ENCODE results near the gene ART5.

Gene ART5

DNA sequence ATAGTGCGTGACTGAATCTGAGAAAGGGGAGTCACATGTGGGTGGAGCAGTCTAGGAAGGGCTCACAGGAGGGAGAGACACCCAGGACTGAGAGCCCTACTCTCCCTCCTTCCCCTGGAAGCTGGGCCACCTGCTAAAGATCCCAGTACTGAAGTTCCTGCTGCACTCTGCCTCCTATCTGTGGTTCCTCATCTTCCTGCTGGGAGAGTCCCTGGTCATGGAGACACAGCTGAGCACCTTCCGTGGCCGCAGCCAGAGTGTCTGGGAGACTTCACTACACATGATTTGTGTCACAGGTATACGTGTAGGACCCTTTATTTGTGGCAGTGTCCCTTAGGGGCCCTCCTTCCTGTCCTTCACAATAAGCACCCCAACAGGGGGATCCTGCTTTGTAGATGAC lies 19.3 kb downstream of the ART5 start:
- no peak for DNase-seq (ENCODE audit: low read depth)
- TF ChIP-seq, protein P1, sequence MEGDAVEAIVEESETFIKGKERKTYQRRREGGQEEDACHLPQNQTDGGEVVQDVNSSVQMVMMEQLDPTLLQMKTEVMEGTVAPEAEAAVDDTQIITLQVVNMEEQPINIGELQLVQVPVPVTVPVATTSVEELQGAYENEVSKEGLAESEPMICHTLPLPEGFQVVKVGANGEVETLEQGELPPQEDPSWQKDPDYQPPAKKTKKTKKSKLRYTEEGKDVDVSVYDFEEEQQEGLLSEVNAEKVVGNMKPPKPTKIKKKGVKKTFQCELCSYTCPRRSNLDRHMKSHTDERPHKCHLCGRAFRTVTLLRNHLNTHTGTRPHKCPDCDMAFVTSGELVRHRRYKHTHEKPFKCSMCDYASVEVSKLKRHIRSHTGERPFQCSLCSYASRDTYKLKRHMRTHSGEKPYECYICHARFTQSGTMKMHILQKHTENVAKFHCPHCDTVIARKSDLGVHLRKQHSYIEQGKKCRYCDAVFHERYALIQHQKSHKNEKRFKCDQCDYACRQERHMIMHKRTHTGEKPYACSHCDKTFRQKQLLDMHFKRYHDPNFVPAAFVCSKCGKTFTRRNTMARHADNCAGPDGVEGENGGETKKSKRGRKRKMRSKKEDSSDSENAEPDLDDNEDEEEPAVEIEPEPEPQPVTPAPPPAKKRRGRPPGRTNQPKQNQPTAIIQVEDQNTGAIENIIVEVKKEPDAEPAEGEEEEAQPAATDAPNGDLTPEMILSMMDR (conservative IDR thresholded peaks at IDR 0.05; ENCODE audit: low read depth, low read length): no peak
- H3K4me3 ChIP-seq (ENCODE audit: low read depth, low read length): no peak overlapping the region

DNA sequence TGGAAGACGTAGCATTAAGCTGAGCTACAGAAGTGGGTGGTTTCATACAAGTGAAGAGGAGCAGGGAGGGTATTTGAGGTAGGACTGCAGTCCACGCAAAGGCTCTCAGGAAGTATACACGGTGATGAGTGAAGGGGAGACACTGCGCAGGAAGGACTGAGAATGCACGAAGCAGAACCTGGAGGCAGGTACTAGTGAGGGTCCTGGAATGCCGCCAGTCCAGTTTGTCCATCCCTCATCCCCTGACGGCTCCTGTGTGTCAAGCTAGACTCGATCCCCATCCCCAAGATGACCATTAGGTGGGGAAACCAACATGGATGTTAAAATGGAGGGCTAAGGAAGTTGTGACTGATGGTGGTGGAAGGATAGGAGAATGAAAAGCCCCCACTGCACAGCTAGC lies 23.8 kb downstream of the ART5 start:
- DNase-seq (ENCODE audit: low read depth): no peak
- no peak overlapping the region for H3K4me3 ChIP-seq (ENCODE audit: low read depth, low read length)
- TF ChIP-seq, protein P1 (conservative IDR thresholded peaks at IDR 0.05; ENCODE audit: low read depth, low read length): no peak

DNA sequence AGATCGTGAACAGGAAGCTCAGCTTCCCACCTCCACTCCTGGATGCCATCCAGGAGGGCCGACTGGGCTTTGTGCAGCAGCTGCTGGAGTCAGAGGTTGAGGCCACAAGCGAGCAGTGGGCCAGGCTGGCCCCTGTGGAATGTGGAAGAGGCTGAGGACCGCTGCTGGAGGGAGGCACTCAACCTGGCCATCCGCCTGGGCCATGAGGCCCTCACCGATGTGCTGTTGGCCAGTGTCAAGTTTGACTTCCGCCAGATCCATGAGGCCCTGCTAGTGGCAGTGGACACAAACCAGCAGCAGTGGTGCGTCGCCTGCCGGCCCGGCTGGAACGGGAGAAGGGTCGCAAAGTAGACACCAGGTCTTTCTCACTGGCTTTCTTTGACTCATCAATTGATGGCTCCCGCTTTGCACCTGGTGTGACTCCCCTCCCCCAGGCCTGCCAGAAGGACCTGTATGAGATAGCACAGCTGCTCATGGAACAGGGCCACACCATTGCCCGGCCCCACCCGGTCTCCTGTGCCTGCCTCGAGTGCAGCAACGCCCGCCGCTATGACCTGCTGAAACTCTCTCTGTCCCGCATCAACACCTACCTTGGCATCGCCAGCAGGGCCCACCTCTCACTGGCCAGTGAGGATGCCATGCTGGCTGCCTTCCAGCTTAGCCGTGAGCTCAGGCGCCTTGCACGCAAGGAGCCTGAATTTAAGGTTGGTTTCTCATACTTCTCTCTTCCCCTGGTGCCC lies 24.9 kb downstream of the ART5 start:
- TF ChIP-seq, protein P1 (conservative IDR thresholded peaks at IDR 0.05; ENCODE audit: low read depth, low read length): no peak

DNA sequence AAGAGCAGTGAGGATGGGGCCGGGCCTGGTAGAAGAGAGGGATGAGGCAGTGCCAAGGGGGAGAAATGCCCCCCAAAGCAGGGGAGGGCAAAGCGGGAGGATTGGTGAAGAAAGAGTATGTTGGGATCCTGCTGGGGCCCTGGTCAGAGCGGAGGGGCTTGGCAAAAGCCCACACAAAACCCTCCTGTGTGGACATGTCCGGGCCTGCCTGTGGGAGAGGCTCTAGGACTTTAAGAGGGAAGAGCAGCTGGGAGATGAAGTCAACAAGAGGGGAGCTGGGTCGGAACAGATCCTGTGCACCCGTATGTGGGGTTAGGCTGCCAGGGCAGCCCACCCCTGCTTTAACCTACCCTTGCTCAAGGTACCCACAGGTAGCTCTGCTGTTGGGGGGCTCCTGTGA lies 25.8 kb downstream of the ART5 start:
- H3K4me3 ChIP-seq (ENCODE audit: low read depth, low read length): no peak overlapping the region
- TF ChIP-seq, protein P1 (conservative IDR thresholded peaks at IDR 0.05; ENCODE audit: low read depth, low read length): no peak
- peak; percentile 22 for DNase-seq (ENCODE audit: low read depth)

More for the DNA sequence above, 24.9 kb downstream of the ART5 start:
- no peak overlapping the region for H3K4me3 ChIP-seq (ENCODE audit: low read depth, low read length)
- DNase-seq (ENCODE audit: low read depth): peak; percentile 66

DNA sequence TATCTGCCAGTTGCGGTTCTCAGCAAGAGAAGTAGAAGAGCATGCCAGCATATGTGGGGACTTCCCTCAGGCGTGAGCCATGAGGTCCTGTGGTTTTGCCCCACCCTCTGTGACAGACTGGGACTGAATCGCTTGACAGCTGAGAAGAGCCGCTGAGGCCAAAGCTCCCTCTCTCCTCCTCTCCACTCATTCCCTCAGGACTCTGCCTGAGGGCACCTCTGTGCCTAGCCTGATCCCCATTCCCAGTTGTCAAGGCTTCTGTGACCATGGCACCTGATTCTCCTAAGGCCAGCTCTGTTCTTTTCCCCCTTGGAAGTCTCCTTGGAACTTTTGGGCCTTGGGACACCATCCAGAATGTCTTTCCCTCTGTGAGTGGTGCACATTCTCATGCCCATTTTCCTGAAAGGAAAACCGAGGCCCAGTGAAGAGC lies 27.0 kb downstream of the ART5 start:
- H3K4me3 ChIP-seq (ENCODE audit: low read depth, low read length): no peak overlapping the region
- TF ChIP-seq, protein P1 (conservative IDR thresholded peaks at IDR 0.05; ENCODE audit: low read depth, low read length): no peak
- DNase-seq (ENCODE audit: low read depth): no peak

DNA sequence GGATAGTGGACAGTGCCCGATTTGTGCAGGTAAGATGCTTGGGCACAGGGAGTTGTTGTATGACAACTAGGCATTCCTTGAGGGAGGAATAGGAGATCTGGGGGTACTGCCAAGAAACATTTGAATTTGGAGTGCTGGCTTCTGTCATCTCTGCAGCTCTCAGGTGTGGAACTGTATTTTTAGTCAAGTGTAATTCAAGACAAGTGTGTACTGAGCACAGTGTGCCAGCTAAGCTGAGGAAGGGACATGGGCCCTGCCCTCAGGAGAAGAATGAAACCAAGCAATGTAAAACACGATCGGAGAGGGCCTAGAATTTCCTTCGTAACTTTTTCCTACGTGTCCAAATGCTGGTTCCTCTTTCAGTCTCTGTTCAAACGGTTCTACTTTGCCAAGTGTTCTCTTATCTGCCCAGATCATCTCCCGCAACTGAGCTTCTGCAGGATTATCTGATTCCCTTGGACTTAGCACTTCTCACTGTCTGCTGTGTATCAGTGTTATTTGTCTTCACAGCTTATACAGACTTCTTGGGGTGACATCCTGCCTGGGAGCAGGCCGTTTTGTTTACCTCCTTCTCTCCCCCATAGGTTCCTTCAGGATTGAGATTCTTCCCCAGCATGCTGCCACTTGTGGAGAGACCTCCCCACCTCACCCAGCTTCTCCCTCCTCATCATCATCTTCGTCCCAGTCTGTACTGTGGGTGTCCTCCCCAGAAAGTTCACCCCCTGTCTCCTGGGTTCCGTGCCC lies 27.6 kb downstream of the ART5 start:
- no peak overlapping the region for H3K4me3 ChIP-seq (ENCODE audit: low read depth, low read length)
- no peak for DNase-seq (ENCODE audit: low read depth)
- TF ChIP-seq, protein P1 (conservative IDR thresholded peaks at IDR 0.05; ENCODE audit: low read depth, low read length): no peak

All from choroid plexus epithelial cell (primary cell).